H9 (cell line): ENCODE results near the gene CLCN2. TPM values are rescaled to one million over a fixed set of nuclear protein-coding genes. Genes with fewer than 3 reads are reported as not detected.

Experiments
- DNase-seq: peaks from one replicate; pipeline ENCODE4 v3.0.0-alpha.2; 2017
- H2AFZ ChIP-seq: one replicate; pipeline ENCODE4 v1.6.1; 2013; ENCODE audit warnings: mild to moderate bottlenecking, low read length, control low read depth, moderate library complexity
- H2AK5ac ChIP-seq: 2 replicates; pipeline ENCODE4 v1.6.1; 2013; ENCODE audit warnings: low read length, control low read depth, mixed read lengths; ENCODE audit not compliant: insufficient read length
- H2BK120ac ChIP-seq: one replicate; pipeline ENCODE4 v1.6.1; 2013; ENCODE audit warnings: low read depth, mild to moderate bottlenecking, low read length, control low read depth, inconsistent platforms; ENCODE audit not compliant: poor library complexity, severe bottlenecking
- H2BK12ac ChIP-seq: 2 replicates; pipeline ENCODE4 v1.6.1; 2013; ENCODE audit warnings: low read length, control low read depth, mixed read lengths, low read depth; ENCODE audit not compliant: insufficient read length
- H2BK15ac ChIP-seq: 2 replicates; pipeline ENCODE4 v1.6.1; 2013; ENCODE audit warnings: low read depth, low read length, control low read depth
- H2BK20ac ChIP-seq: one replicate; pipeline ENCODE4 v1.6.1; 2013; ENCODE audit warnings: low read depth, mild to moderate bottlenecking, low read length, control low read depth, inconsistent platforms; ENCODE audit not compliant: poor library complexity, severe bottlenecking
- H2BK5ac ChIP-seq: 2 replicates; pipeline ENCODE4 v1.6.1; 2013; ENCODE audit warnings: low read length, control low read depth, mixed read lengths; ENCODE audit not compliant: insufficient read length
- H3K14ac ChIP-seq: 2 replicates; pipeline ENCODE4 v1.6.1; 2013; ENCODE audit warnings: low read length, control low read depth; ENCODE audit not compliant: insufficient read depth
- H3K18ac ChIP-seq: 2 replicates; pipeline ENCODE4 v1.6.1; 2013; ENCODE audit warnings: low read depth, mild to moderate bottlenecking, mixed read lengths, low read length, control low read depth; ENCODE audit not compliant: insufficient read length
- H3K23ac ChIP-seq: 2 replicates; pipeline ENCODE4 v1.6.1; 2013; ENCODE audit warnings: low read length, control low read depth, mixed read lengths, low read depth; ENCODE audit not compliant: insufficient read length
- H3K23me2 ChIP-seq: 2 replicates; pipeline ENCODE4 v1.6.1; 2013; ENCODE audit warnings: low read depth, mild to moderate bottlenecking, mixed read lengths, low read length, control low read depth; ENCODE audit not compliant: insufficient read length, poor library complexity, severe bottlenecking
- H3K27ac ChIP-seq: 2 replicates; pipeline ENCODE4 v1.5.1; 2013; ENCODE audit warnings: low read length, control low read depth, mixed read lengths, low read depth; ENCODE audit not compliant: insufficient read length
- H3K27me3 ChIP-seq: 2 replicates; pipeline ENCODE4 v1.6.1; 2013; ENCODE audit warnings: low read length, control low read depth, inconsistent platforms; ENCODE audit not compliant: insufficient read depth
- H3K4ac ChIP-seq: 2 replicates; pipeline ENCODE4 v1.6.1; 2013; ENCODE audit warnings: low read depth, mild to moderate bottlenecking, control low read depth, inconsistent platforms, low read length, moderate library complexity
- H3K4me1 ChIP-seq: 2 replicates; pipeline ENCODE4 v1.6.1; 2013; ENCODE audit warnings: low read length, control low read depth, inconsistent platforms; ENCODE audit not compliant: insufficient read depth
- H3K4me2 ChIP-seq: 2 replicates; pipeline ENCODE4 v1.6.1; 2013; ENCODE audit warnings: low read length, control low read depth, mixed read lengths; ENCODE audit not compliant: insufficient read length, insufficient read depth
- H3K56ac ChIP-seq: 2 replicates; pipeline ENCODE4 v1.6.1; 2013; ENCODE audit warnings: low read depth, mild to moderate bottlenecking, mixed read lengths, low read length, control low read depth; ENCODE audit not compliant: insufficient read length
- H3K79me1 ChIP-seq: 2 replicates; pipeline ENCODE4 v1.6.1; 2013; ENCODE audit warnings: low read depth, mild to moderate bottlenecking, moderate library complexity, low read length, control low read depth, inconsistent platforms; ENCODE audit not compliant: insufficient read depth, poor library complexity, severe bottlenecking
- H3K79me2 ChIP-seq: 2 replicates; pipeline ENCODE4 v1.6.1; 2013; ENCODE audit warnings: low read length, control low read depth, inconsistent platforms; ENCODE audit not compliant: insufficient read depth
- H3K9ac ChIP-seq: 2 replicates; pipeline ENCODE4 v1.6.1; 2013; ENCODE audit warnings: low read length, control low read depth, mixed read lengths; ENCODE audit not compliant: insufficient read length; ENCODE audit errors: extremely low read depth
- H3K9me3 ChIP-seq: one replicate; pipeline ENCODE4 v1.6.1; 2013; ENCODE audit warnings: low read depth, low read length, inconsistent platforms; ENCODE audit not compliant: control insufficient read depth
- H3T11ph ChIP-seq: one replicate; pipeline ENCODE4 v1.6.1; 2013; ENCODE audit warnings: mild to moderate bottlenecking, low read length, control low read depth, inconsistent platforms
- H4K20me1 ChIP-seq: one replicate; pipeline ENCODE4 v1.6.1; 2013; ENCODE audit not compliant: control insufficient read depth, insufficient read length, insufficient read depth
- H4K5ac ChIP-seq: 2 replicates; pipeline ENCODE4 v1.6.1; 2013; ENCODE audit warnings: low read depth, mild to moderate bottlenecking, mixed read lengths, low read length, control low read depth; ENCODE audit not compliant: insufficient read length
- H4K8ac ChIP-seq: replicated peaks from 2 replicates; pipeline ENCODE4 v1.6.1; 2013; ENCODE audit warnings: low read length, control low read depth, mixed read lengths, low read depth; ENCODE audit not compliant: insufficient read length
- H4K91ac ChIP-seq: 2 replicates; pipeline ENCODE4 v1.6.1; 2013; ENCODE audit warnings: low read depth, mild to moderate bottlenecking, moderate library complexity, mixed read lengths, low read length, control low read depth; ENCODE audit not compliant: insufficient read length
- H3K27ac Mint-ChIP-seq, 3 experiments: 2 replicates in 2 of 3; 3 replicates in 1 of 3; pipeline ENCODE4 v1.8.0; 2020 to 2021; ENCODE audit warnings: mixed read lengths in 3 of 3, mild to moderate bottlenecking in 1 of 3, moderate library complexity in 1 of 3
- H3K27me3 Mint-ChIP-seq: 2 replicates; pipeline ENCODE4 v1.8.0; 2021; ENCODE audit warnings: low read depth, mild to moderate bottlenecking, moderate library complexity, mixed read lengths
- H3K36me3 Mint-ChIP-seq, 3 experiments: 2 replicates in 2 of 3; 3 replicates in 1 of 3; pipeline ENCODE4 v1.8.0; 2020 to 2021; ENCODE audit warnings: low read depth in 3 of 3, mixed read lengths in 3 of 3; ENCODE audit not compliant: insufficient read depth in 1 of 3
- H3K4me1 Mint-ChIP-seq, 2 experiments: 2 replicates each; pipeline ENCODE4 v1.8.0; 2020; ENCODE audit warnings: mixed read lengths in 2 of 2
- H3K4me3 Mint-ChIP-seq, 2 experiments: 2 replicates in 1 of 2; 3 replicates in 1 of 2; pipeline ENCODE4 v1.8.0; 2020 to 2021; ENCODE audit warnings: mild to moderate bottlenecking in 2 of 2, mixed read lengths in 2 of 2, moderate library complexity in 1 of 2
- H3K9me3 Mint-ChIP-seq, 2 experiments: 2 replicates in 1 of 2; 3 replicates in 1 of 2; pipeline ENCODE4 v1.8.0; 2020; ENCODE audit warnings: mild to moderate bottlenecking in 2 of 2, mixed read lengths in 2 of 2, moderate library complexity in 1 of 2
- CTCF ChIP-seq: fragments of 200-600 bp; sonication (generic); conservative IDR thresholded peaks from 3 replicates; pipeline ENCODE4 v1.8.0; 2021; ENCODE audit warnings: antibody characterized with exemption, mild to moderate bottlenecking
- WGBS: extraction: QIAGEN DNeasy Blood & Tissue Kit; methylation state at CpG from one replicate; pipeline ENCODE4 v1.1.7; 2013; ENCODE audit warnings: missing lambda C conversion rate, low lambda C conversion rate, mixed read lengths; ENCODE audit not compliant: insufficient read length; ENCODE audit errors: extremely low coverage; 5-methylcytosine and 5-hydroxymethylcytosine counted together
- total RNA-seq: library from RNA; stranded (reverse); gene quantifications from 2 replicates; pipeline ENCODE4 v1.2.1, GENCODE V29; 2021

The CLCN2 gene
- total RNA-seq, 1 experiment from 2014 or later: 17.2 TPM

GRCh38 chr3:184336547-184337398, 24.6 kb downstream of the CLCN2 start:
- Histone ChIP-seq H2AFZ (no peak overlapping the region), H2BK5ac (no peak overlapping the region), H3K14ac (peak overlapping the region; percentile 41; the same call in 1 of the 2 replicates), H3K4me1 (no peaks in the 10 kb centered on the region), H2AK5ac (no peak overlapping the region), H3K4ac (no peak overlapping the region), H4K20me1 (peaks cover 4% of the 10 kb centered on the region), H3K9me3 (no peaks in the 10 kb centered on the region), H4K5ac (no peak overlapping the region), H3K79me1 (no peaks in the 10 kb centered on the region), H3T11ph (no peak overlapping the region), H3K18ac (no peak overlapping the region), H2BK120ac (no peak overlapping the region), H2BK15ac (no peak overlapping the region), H3K23ac (no peak overlapping the region), H4K8ac (no peak overlapping the region), H2BK20ac (no peak overlapping the region), H4K91ac (no peak overlapping the region), H3K23me2 (peaks cover 10% of the 10 kb centered on the region), H3K27me3 (no peaks in the 10 kb centered on the region), H3K56ac (no peak overlapping the region), H3K79me2 (no peaks in the 10 kb centered on the region), H3K27ac (no peak overlapping the region), H3K4me2 (peak overlapping the region; percentile 81), H3K9ac (peak overlapping the region; percentile 31), H2BK12ac (no peak overlapping the region)
- no peak for TF ChIP-seq CTCF
- Mint-ChIP-seq H3K9me3 (no peaks in the 10 kb centered on the region; a peak in 1 of 5 replicates), H3K4me1 (peaks cover 34 to 37% of the 10 kb centered on the region in 2 experiments), H3K27me3 (no peaks in the 10 kb centered on the region; the same call in 1 of the 2 replicates), H3K4me3 (peak overlapping the region; percentile 86 to 93), H3K36me3 (peaks cover 29 to 49% (median 35%) of the 10 kb centered on the region in 3 experiments), H3K27ac (peak overlapping the region; percentile 90 to 98 (median 96))
- no peak for DNase-seq
- whole genome bisulfite sequencing: no CpG with 5 or more reads among the region's 17 CpGs
